OCI-LY1 (cell line): ENCODE data around the gene HAPLN2.

Experiments used
- H2AFZ ChIP-seq: fragments of 200-600 bp; sonication (generic), shearing (Covaris generic); 2 replicates; pipeline ENCODE4 v1.6.0; 2014; ENCODE audit warnings: antibody characterized with exemption, mild to moderate bottlenecking, low read length
- H3F3A ChIP-seq: fragments of 200-600 bp; sonication (generic), shearing (Covaris generic); 2 replicates; pipeline ENCODE4 v1.6.0; 2014; ENCODE audit warnings: mild to moderate bottlenecking, antibody characterized with exemption, low read length, moderate library complexity; ENCODE audit not compliant: insufficient read depth
- H3K27ac ChIP-seq: fragments of 200-600 bp; sonication (generic); 2 replicates; pipeline ENCODE4 v1.5.1; 2014; ENCODE audit warnings: low read length, mixed run types, mild to moderate bottlenecking, low read depth; ENCODE audit not compliant: poor library complexity, severe bottlenecking
- H3K27me3 ChIP-seq: fragments of 200-600 bp; sonication (generic); 2 replicates; pipeline ENCODE4 v1.6.0; 2014; ENCODE audit warnings: antibody characterized with exemption, mild to moderate bottlenecking, low read length, moderate library complexity; ENCODE audit not compliant: insufficient read depth
- H3K36me3 ChIP-seq: fragments of 200-600 bp; sonication (generic); 2 replicates; pipeline ENCODE4 v1.6.1; 2014; ENCODE audit warnings: mild to moderate bottlenecking, antibody characterized with exemption, low read length, moderate library complexity, mixed read lengths; ENCODE audit not compliant: insufficient read depth
- H3K4me1 ChIP-seq: fragments of 200-600 bp; sonication (generic); 2 replicates; pipeline ENCODE4 v1.5.1; 2014; ENCODE audit warnings: mild to moderate bottlenecking, low read length, moderate library complexity; ENCODE audit not compliant: insufficient read depth, severe bottlenecking
- H3K4me2 ChIP-seq: fragments of 200-600 bp; sonication (generic), shearing (Covaris generic); 2 replicates; pipeline ENCODE4 v1.6.1; 2014; ENCODE audit warnings: low read length
- H3K4me3 ChIP-seq: fragments of 200-600 bp; sonication (generic); 2 replicates; pipeline ENCODE4 v1.5.1; 2014; ENCODE audit warnings: low read length, low read depth, mild to moderate bottlenecking, mixed read lengths; ENCODE audit not compliant: poor library complexity, severe bottlenecking
- H3K79me2 ChIP-seq: fragments of 200-600 bp; shearing (Covaris generic); 2 replicates; pipeline ENCODE4 v1.6.1; 2016; ENCODE audit warnings: mixed run types, low read length, mixed read lengths; ENCODE audit not compliant: insufficient read depth
- H3K9ac ChIP-seq: fragments of 200-600 bp; sonication (generic), shearing (Covaris generic); 2 replicates; pipeline ENCODE4 v1.6.1; 2014; ENCODE audit warnings: mild to moderate bottlenecking, low read length, mixed read lengths
- H3K9me2 ChIP-seq: fragments of 200-600 bp; sonication (generic), shearing (Covaris generic); 2 replicates; pipeline ENCODE4 v1.6.1; 2014; ENCODE audit warnings: low read depth, mild to moderate bottlenecking, low read length, mixed read lengths
- H3K9me3 ChIP-seq: fragments of 200-600 bp; shearing (Covaris generic); 2 replicates; pipeline ENCODE4 v1.6.1; 2014; ENCODE audit warnings: low read length, mixed read lengths
- H4K20me1 ChIP-seq: fragments of 200-600 bp; sonication (generic), shearing (Covaris generic); 2 replicates; pipeline ENCODE4 v1.6.0; 2016; ENCODE audit warnings: mild to moderate bottlenecking, low read length; ENCODE audit not compliant: insufficient read depth
- CTCF ChIP-seq: fragments of 200-600 bp; sonication (generic), shearing (Covaris generic); IDR thresholded peaks from 2 replicates; pipeline ENCODE4 v1.5.1; 2017; ENCODE audit warnings: mild to moderate bottlenecking, antibody characterized with exemption, low read length, moderate library complexity, mixed read lengths
- EZH2 ChIP-seq: fragments of 200-600 bp; sonication (generic), shearing (Covaris generic); IDR thresholded peaks from 2 replicates; pipeline ENCODE4 v1.8.0; 2017; ENCODE audit warnings: borderline replicate concordance, mixed run types, mild to moderate bottlenecking, antibody characterized with exemption, low read length, moderate library complexity, mixed read lengths

HAPLN2 gene

GRCh38 chr1:156624814-156625435 is 5.7 kb downstream of the HAPLN2 start:
- no peak overlapping the region for H3K9ac ChIP-seq
- no peak overlapping the region for H3K4me3 ChIP-seq
- H2AFZ ChIP-seq, result no peak overlapping the region
- H3K27me3 ChIP-seq, result no peaks in the 10 kb centered on the region
- H3K27ac ChIP-seq, result no peak overlapping the region
- no peaks in the 10 kb centered on the region for H3K9me2 ChIP-seq
- no peaks in the 10 kb centered on the region for H3F3A ChIP-seq
- no peaks in the 10 kb centered on the region for H4K20me1 ChIP-seq
- H3K9me3 ChIP-seq, result no peaks in the 10 kb centered on the region
- no peak for TF ChIP-seq EZH2
- TF ChIP-seq CTCF, result no peak
- H3K4me2 ChIP-seq, result no peak overlapping the region
- H3K36me3 ChIP-seq, result no peaks in the 10 kb centered on the region
- no peaks in the 10 kb centered on the region for H3K4me1 ChIP-seq
- no peaks in the 10 kb centered on the region for H3K79me2 ChIP-seq

GRCh38 chr1:156625436-156626078 is 6.3 kb downstream of the HAPLN2 start:
- H3K9me2 ChIP-seq, result no peaks in the 10 kb centered on the region
- H3K9ac ChIP-seq, result no peak overlapping the region
- H3K27me3 ChIP-seq, result no peaks in the 10 kb centered on the region
- H3K27ac ChIP-seq, result no peak overlapping the region
- TF ChIP-seq EZH2 (no peak), CTCF (peak; percentile 85)
- H4K20me1 ChIP-seq, result no peaks in the 10 kb centered on the region
- no peaks in the 10 kb centered on the region for H3F3A ChIP-seq
- H3K79me2 ChIP-seq, result no peaks in the 10 kb centered on the region
- H3K4me3 ChIP-seq, result no peak overlapping the region
- H3K4me1 ChIP-seq, result no peaks in the 10 kb centered on the region
- H3K4me2 ChIP-seq, result no peak overlapping the region
- H3K36me3 ChIP-seq, result no peaks in the 10 kb centered on the region
- H3K9me3 ChIP-seq, result no peaks in the 10 kb centered on the region
- H2AFZ ChIP-seq, result no peak overlapping the region

- H3K9ac ChIP-seq, result no peak overlapping the region
- no peaks in the 10 kb centered on the region for H3F3A ChIP-seq
- no peaks in the 10 kb centered on the region for H3K27me3 ChIP-seq
- H3K79me2 ChIP-seq, result no peaks in the 10 kb centered on the region
- no peak overlapping the region for H2AFZ ChIP-seq
- no peaks in the 10 kb centered on the region for H3K36me3 ChIP-seq
- no peak overlapping the region for H3K4me2 ChIP-seq
- no peak overlapping the region for H3K27ac ChIP-seq
- TF ChIP-seq EZH2 (no peak), CTCF (no peak)
- H3K9me3 ChIP-seq, result no peaks in the 10 kb centered on the region
- no peaks in the 10 kb centered on the region for H4K20me1 ChIP-seq
- H3K4me1 ChIP-seq, result no peaks in the 10 kb centered on the region
- H3K9me2 ChIP-seq, result no peaks in the 10 kb centered on the region
- H3K4me3 ChIP-seq, result no peak overlapping the region
These were observed 6.8 kb downstream of the HAPLN2 start for GRCh38 chr1:156626079-156626438.
